Glomerular endothelial cell (primary cell): ENCODE data around the gene SYNPO2L. TPM values are rescaled to one million over a fixed set of nuclear protein-coding genes. Genes with fewer than 3 reads are reported as not detected.

ENCODE experiments used
- DNase-seq: peaks from one replicate; pipeline ENCODE4 v3.0.0-alpha.2; 2011; ENCODE audit warnings: low read depth, low spot score; ENCODE audit errors: extremely low read depth
- total RNA-seq: library from RNA; depleted of rRNA; stranded (reverse); fragments of >200 nt; gene quantifications from 2 replicates; pipeline ENCODE4 v1.2.3, GENCODE V29; 2015

The SYNPO2L gene
- total RNA-seq, 1 donor from 2014 or later: not detected

GRCh38 chr10:73649876-73650536 lies 5.8 kb downstream of the SYNPO2L start:
- DNase-seq: no peak

- no peak for DNase-seq
Observed at GRCh38 chr10:73648975-73649829, 6.6 kb downstream of the SYNPO2L start.

GRCh38 chr10:73647875-73648651 lies 7.8 kb downstream of the SYNPO2L start:
- DNase-seq: no peak

- DNase-seq: no peak
Observed at GRCh38 chr10:73647211-73647874, 8.5 kb downstream of the SYNPO2L start.

GRCh38 chr10:73646598-73647041 lies 9.2 kb downstream of the SYNPO2L start:
- no peak for DNase-seq

- no peak for DNase-seq
Observed at GRCh38 chr10:73645251-73645650, 10.6 kb downstream of the SYNPO2L start.

- no peak for DNase-seq
Observed at GRCh38 chr10:73644767-73645166, 11.1 kb downstream of the SYNPO2L start.

- DNase-seq: peak; percentile 55
Observed at GRCh38 chr10:73644015-73644743, 11.7 kb downstream of the SYNPO2L start.

- no peak for DNase-seq
Observed at GRCh38 chr10:73643362-73643761, 12.5 kb downstream of the SYNPO2L start.

GRCh38 chr10:73641328-73642060 lies 14.3 kb downstream of the SYNPO2L start, which contains the start of gene MYOZ1:
Gene MYOZ1, minus strand, starts transcription at chr10:73641474. Its CDS starts 1,457 bp downstream, at chr10:73640017.
- DNase-seq: no peak

- DNase-seq: no peak
Observed at GRCh38 chr10:73639286-73639685, 16.5 kb downstream of the SYNPO2L start.

- no peak for DNase-seq
Observed at GRCh38 chr10:73635781-73636180, 20.0 kb downstream of the SYNPO2L start.

GRCh38 chr10:73634421-73634820 lies 21.4 kb downstream of the SYNPO2L start:
- no peak for DNase-seq

- no peak for DNase-seq
Observed at GRCh38 chr10:73629165-73629564, 26.7 kb downstream of the SYNPO2L start.

GRCh38 chr10:73628405-73628804 lies 27.4 kb downstream of the SYNPO2L start:
- DNase-seq: no peak

- no peak for DNase-seq
Observed at GRCh38 chr10:73627300-73627699, 28.5 kb downstream of the SYNPO2L start.

GRCh38 chr10:73625884-73626752 lies 29.7 kb downstream of the SYNPO2L start:
- peak; percentile 97 for DNase-seq
